Measurements from ENCODE around the gene TARS1. TPM values are rescaled to one million over a fixed set of nuclear protein-coding genes. Genes with fewer than 3 reads are reported as not detected.

The TARS1 gene
- total and polyA plus RNA-seq, 2 of the 8 experiments (the other 6 are each of a cell fraction or from before 2014, with no cell fraction given) = 94.4 to 445 TPM

- Histone ChIP-seq H3K27me3 (replicated peaks in 1 of 4; ENCODE audit: control insufficient read depth in 3 of 4, extremely low read depth in 1 of 4, insufficient read depth in 3 of 4, low read length in 3 of 4) (no peaks in the 10 kb centered on the region), H4K91ac (replicated peaks; ENCODE audit: insufficient read length, low read length) (no peak overlapping the region), H2AFZ (ENCODE audit: low read length) (no peak overlapping the region), H2BK20ac (ENCODE audit: low read length) (no peak overlapping the region), H3K27ac (ENCODE audit: low read depth, low read length) (no peak overlapping the region), H2AK5ac (ENCODE audit: low read depth, low read length) (no peak overlapping the region), H3K9ac (replicated peaks in 1 of 4; ENCODE audit: extremely low read depth in 1 of 4, low read depth in 3 of 4, low read length in 3 of 4) (no peak overlapping the region), H3K79me2 (ENCODE audit: control insufficient read depth in 1 of 2, insufficient read depth in 2 of 2, low read length in 2 of 2) (no peaks in the 10 kb centered on the region), H3K56ac (replicated peaks; ENCODE audit: insufficient read length, low read depth, low read length) (no peak overlapping the region), H3K4me2 (ENCODE audit: insufficient read depth in 1 of 2, low read depth in 2 of 2, low read length in 2 of 2) (no peak overlapping the region), H3K36me3 (ENCODE audit: control insufficient read depth in 2 of 4, insufficient read depth in 4 of 4, low read length in 3 of 4) (no peaks in the 10 kb centered on the region), H3K4me3 (ENCODE audit: extremely low read depth in 1 of 4, insufficient read depth in 2 of 4, low read depth in 3 of 4, low read length in 4 of 4) (no peak overlapping the region), H3K9me3 (ENCODE audit: insufficient read depth in 2 of 2, low read depth in 1 of 2, low read length in 1 of 2) (no peaks in the 10 kb centered on the region; a peak in 1 of 4 replicates), H4K8ac (ENCODE audit: extremely low read depth, insufficient read depth, low read length) (no peak overlapping the region), H3K18ac (ENCODE audit: extremely low read depth, low read length) (no peak overlapping the region), H2BK12ac (ENCODE audit: low read depth, low read length) (no peak overlapping the region), H3K23ac (ENCODE audit: insufficient read length) (no peak overlapping the region), H2BK15ac (ENCODE audit: low read length) (no peak overlapping the region), H3K14ac (ENCODE audit: insufficient read length) (no peak overlapping the region), H3K4ac (replicated peaks; ENCODE audit: insufficient read length, low read depth, low read length) (no peak overlapping the region), H2BK5ac (ENCODE audit: low read depth, low read length) (no peak overlapping the region), H4K20me1 (replicated peaks in 1 of 2; ENCODE audit: control insufficient read depth in 1 of 2, insufficient read depth in 2 of 2, low read length in 2 of 2) (no peaks in the 10 kb centered on the region), H3K23me2 (ENCODE audit: low read depth, low read length) (no peaks in the 10 kb centered on the region; the same call in 1 of the 2 replicates), H4K5ac (ENCODE audit: insufficient read length, low read depth, low read length) (no peak overlapping the region), H3K79me1 (ENCODE audit: low read depth, low read length) (no peaks in the 10 kb centered on the region), H2BK120ac (replicated peaks; ENCODE audit: low read depth, low read length) (no peak overlapping the region), H3K4me1 (replicated peaks in 1 of 4; ENCODE audit: control insufficient read depth in 3 of 4, insufficient read depth in 4 of 4, low read length in 3 of 4) (no peaks in the 10 kb centered on the region)
- FAIRE-seq (no peak), DNase-seq (ENCODE audit: low read depth in 1 of 2, low spot score in 2 of 2) (no peak)
- TF ChIP-seq CREB1 (IDR thresholded peaks at IDR 0.05) (no peak), USF2 (IDR thresholded peaks at IDR 0.05; ENCODE audit: low read length) (no peak), CHD2 (IDR thresholded peaks at IDR 0.05; ENCODE audit: low read length) (no peak), CBX8 (IDR thresholded peaks at IDR 0.05; ENCODE audit: borderline replicate concordance, low read depth, low read length) (no peak), BRCA1 (IDR thresholded peaks at IDR 0.05; ENCODE audit: low read depth, low read length) (no peak)
- POLR2A ChIA-PET (ENCODE audit: partially characterized antibody) = interaction anchor here (0.8 kb wide), 1 partner anchor 73 kb away, joined by 3 read pairs; the partner anchor contains the start of gene TARS1
- CTCF ChIA-PET (ENCODE audit: partially characterized antibody) = interaction anchor here (0.9 to 1.0 kb wide), 2 partner anchors 16 to 456 kb away, joined by 4 to 5 read pairs; no protein-coding TSS in a partner anchor
- WGBS, 2 experiments (ENCODE audit: extremely low coverage in 1 of 2, insufficient coverage in 1 of 2, insufficient read length in 1 of 2, insufficient replicate concordance in 2 of 2, low coverage in 1 of 2, low lambda C conversion rate in 2 of 2, missing lambda C conversion rate in 1 of 2) = 88% methylated on average over 3 of the region's 3 CpGs; no CpG with 5 or more reads in 1 of the 2 experiments
These were observed 72.9 kb downstream of the TARS1 start for GRCh38 chr5:33513462-33514185.
